ENCODE data around the gene CDH13.

- TF ChIP-seq CTCF (IDR thresholded peaks at IDR 0.05; ENCODE audit: low read length) (no peak), EZH2phosphoT487 (IDR thresholded peaks at IDR 0.05; ENCODE audit: low read length) (no peak), EZH2 (optimal IDR thresholded peaks at IDR 0.05; ENCODE audit: low read depth, low read length) (no peak)
These were observed 180.5 kb downstream of the CDH13 start for GRCh38 chr16:82807311-82807710.
